Effector memory CD8-positive, alpha-beta T cell (primary cell): ENCODE data around the gene ANKRD11.

Experiments used
- ATAC-seq: fragments of 150-1000 bp; cut with Tn5 transposase; replicated peaks from 2 replicates; pipeline ENCODE4 v1.10.0; 2021; ENCODE audit warnings: mild to moderate bottlenecking, moderate library complexity
- DNase-seq, 3 experiments: peaks; one replicate each; pipeline ENCODE4 v3.0.0; 2021
- H3K27ac Mint-ChIP-seq, 2 donors: one replicate each; pipeline ENCODE4 v1.8.0; 2022; ENCODE audit warnings: mild to moderate bottlenecking in 2 of 2, mixed read lengths in 2 of 2, moderate library complexity in 2 of 2
- H3K27me3 Mint-ChIP-seq, 2 donors: one replicate each; pipeline ENCODE4 v1.8.0; 2022; ENCODE audit warnings: mixed read lengths in 2 of 2
- H3K36me3 Mint-ChIP-seq: one replicate; pipeline ENCODE4 v1.8.0; 2022; ENCODE audit warnings: mild to moderate bottlenecking, moderate library complexity, mixed read lengths; ENCODE audit not compliant: insufficient read depth
- H3K4me1 Mint-ChIP-seq, 2 donors: one replicate each; pipeline ENCODE4 v1.8.0; 2022; ENCODE audit warnings: low read depth in 2 of 2, mixed read lengths in 2 of 2
- H3K4me3 Mint-ChIP-seq, 2 donors: one replicate each; pipeline ENCODE4 v1.8.0; 2022; ENCODE audit warnings: mild to moderate bottlenecking in 2 of 2, mixed read lengths in 2 of 2, moderate library complexity in 2 of 2
- H3K9me3 Mint-ChIP-seq, 2 donors: one replicate each; pipeline ENCODE4 v1.8.0; 2022; ENCODE audit warnings: mixed read lengths in 2 of 2

The ANKRD11 gene

DNA sequence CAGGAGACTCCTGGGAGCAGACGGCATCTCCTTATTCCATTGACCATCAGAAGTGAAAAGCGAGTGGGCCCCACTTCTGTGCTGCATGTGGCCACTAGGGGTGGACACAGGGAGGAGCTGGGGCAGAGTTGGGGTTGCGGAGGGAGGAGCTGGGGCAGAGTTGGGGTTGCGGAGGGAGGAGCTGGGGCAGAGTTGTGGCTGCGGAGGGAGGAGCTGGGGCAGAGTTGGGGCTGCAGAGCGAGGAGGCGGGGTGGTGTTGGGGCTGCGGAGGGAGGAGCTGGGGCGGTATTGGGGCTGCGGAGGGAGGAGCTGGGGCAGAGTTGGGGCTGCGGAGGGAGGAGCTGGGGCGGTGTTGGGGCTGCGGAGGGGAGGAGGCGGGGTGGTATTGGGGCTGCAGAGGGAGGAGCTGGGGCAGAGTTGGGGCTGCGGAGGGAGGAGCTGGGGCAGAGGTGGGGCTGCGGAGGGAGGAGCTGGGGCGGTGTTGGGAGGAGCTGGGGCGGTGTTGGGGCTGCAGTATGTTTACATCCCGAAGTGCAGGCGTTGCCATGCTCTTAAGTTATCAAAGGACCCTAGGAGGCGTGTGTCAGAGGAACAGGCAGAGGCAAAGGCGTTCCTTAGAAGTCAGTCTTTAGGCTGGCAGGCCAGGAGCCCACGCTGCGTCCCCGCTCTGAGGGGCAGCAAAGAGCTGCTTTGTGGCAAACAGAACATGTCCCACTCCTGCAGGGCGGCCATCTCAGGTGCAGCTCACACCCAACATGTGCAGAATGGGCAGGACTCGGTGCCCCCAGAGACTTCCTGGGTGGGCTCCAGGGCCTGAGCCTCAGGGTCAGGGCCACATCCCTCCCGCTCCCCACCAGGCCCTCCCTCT, 196.9 kb downstream of the ANKRD11 start:
- Mint-ChIP-seq H3K4me1 (peaks cover 33 to 36% of the 10 kb centered on the region in 2 donors), H3K27ac (peak overlapping the region in 1 of 2 donors; percentile 82), H3K27me3 (no peaks in the 10 kb centered on the region), H3K9me3 (no peaks in the 10 kb centered on the region), H3K36me3 (peaks cover 42% of the 10 kb centered on the region), H3K4me3 (no peak overlapping the region)
- ATAC-seq: no peak
- no peak for DNase-seq

DNA sequence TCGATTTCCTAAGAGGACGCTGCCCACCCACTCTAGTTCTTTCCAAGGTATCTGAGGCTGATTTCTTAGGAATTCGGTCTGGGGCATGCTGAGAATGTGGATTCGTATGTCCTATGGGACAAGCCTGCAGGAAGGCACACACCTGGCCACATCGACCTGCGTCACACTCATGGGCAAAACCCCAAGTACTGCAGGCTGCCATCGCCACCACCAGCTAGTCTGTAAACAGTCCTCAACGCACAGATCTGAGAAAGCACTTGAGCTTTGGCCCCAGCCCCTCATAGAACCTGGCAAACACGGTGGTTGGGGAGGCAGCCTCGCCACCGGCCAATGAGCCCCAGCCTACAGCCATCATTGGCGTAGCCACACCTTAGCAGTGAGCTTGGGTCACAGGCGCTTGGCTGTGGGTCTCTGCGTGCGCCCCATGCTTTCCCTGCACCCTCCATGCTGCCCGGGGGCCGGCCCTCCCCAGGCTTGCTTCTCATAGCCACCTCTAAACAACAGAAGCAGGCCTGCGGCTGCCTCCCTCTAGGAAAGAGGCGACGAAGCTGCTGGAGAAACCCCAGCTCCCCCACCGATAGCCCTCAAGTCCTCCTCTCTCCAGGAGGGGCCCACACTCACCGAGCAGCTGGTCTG, 197.8 kb downstream of the ANKRD11 start:
- no peaks in the 10 kb centered on the region for H3K9me3 Mint-ChIP-seq
- H3K4me1 Mint-ChIP-seq: peaks cover 26 to 27% of the 10 kb centered on the region in 2 donors
- ATAC-seq: no peak
- no peak overlapping the region for H3K4me3 Mint-ChIP-seq
- peak overlapping the region; percentile 82 to 88 for H3K27ac Mint-ChIP-seq
- peaks cover 47% of the 10 kb centered on the region for H3K36me3 Mint-ChIP-seq
- no peaks in the 10 kb centered on the region for H3K27me3 Mint-ChIP-seq
- no peak for DNase-seq

DNA sequence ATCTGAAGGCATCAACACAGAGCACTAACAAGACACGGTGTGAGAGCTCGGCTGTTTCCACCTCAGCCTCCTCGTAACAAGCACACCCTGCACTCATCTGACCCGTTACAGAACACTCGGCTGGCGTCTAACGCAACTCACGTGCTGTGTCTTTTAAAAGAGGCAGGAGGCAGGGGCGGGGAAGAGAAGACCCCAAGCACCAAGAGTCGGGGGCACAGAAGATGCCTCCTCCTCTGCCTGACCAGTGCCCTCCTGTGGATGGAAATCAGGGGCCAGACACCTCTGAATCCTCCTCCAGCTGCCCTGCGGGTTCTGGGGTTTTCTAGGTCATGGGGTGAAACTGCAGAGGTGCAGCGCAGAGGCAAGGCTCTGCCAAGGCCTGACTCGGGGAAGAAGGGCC, 198.6 kb downstream of the ANKRD11 start:
- H3K9me3 Mint-ChIP-seq: no peaks in the 10 kb centered on the region
- DNase-seq (no peak), ATAC-seq (no peak)
- peaks cover 50% of the 10 kb centered on the region for H3K36me3 Mint-ChIP-seq
- H3K4me3 Mint-ChIP-seq: no peak overlapping the region
- no peaks in the 10 kb centered on the region for H3K27me3 Mint-ChIP-seq
- H3K4me1 Mint-ChIP-seq: peaks cover 23 to 24% of the 10 kb centered on the region in 2 donors
- H3K27ac Mint-ChIP-seq: peak overlapping the region; percentile 82 to 88

DNA sequence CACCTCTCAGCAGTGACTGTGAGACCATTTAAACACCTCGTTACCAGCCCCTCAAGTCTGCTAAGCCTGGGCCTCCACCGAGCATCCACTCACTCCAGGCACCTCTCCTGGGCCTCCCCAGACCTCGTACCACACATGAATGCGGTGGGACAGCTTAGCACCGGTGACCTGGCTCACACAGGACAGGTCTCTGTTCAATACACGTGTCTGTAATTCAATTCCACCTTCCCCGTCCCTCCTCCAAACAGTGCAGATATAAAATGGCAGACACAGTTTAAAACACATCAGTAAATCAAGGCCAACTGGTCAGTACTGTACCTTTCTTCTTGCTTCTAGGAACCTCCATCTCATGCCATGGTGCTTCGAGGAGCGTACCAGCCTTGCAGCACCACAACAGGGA, 199.0 kb downstream of the ANKRD11 start:
- DNase-seq (no peak), ATAC-seq (no peak)
- Mint-ChIP-seq H3K27ac (peak overlapping the region; percentile 82 to 88), H3K4me1 (peaks cover 21 to 22% of the 10 kb centered on the region in 2 donors), H3K36me3 (peaks cover 52% of the 10 kb centered on the region), H3K27me3 (no peaks in the 10 kb centered on the region), H3K9me3 (no peaks in the 10 kb centered on the region), H3K4me3 (no peak overlapping the region)

DNA sequence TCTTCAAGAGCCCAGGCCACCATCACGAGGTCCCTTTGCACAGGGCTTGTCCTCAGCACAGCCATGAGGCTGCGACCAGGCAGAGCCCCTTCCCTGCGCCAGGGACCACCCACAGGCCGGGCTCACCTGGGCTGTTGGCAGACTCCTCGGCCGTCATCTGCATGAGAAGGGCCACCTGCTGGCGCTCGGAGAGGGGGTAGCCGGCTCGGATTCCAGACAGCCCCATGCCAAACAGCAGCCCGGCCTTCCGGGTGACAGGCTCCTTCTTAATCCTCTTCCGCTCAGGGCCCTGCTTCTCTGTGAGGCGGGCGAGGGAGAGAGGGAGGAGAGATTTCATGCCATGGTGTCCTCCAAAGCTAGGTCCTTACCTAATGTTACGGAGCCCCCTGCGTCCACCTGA, 199.5 kb downstream of the ANKRD11 start:
- no peak overlapping the region for H3K4me3 Mint-ChIP-seq
- peaks cover 56% of the 10 kb centered on the region for H3K36me3 Mint-ChIP-seq
- peaks cover 17% of the 10 kb centered on the region in 2 donors for H3K4me1 Mint-ChIP-seq
- no peaks in the 10 kb centered on the region for H3K27me3 Mint-ChIP-seq
- H3K27ac Mint-ChIP-seq: peak overlapping the region in 1 of 2 donors; percentile 88
- ATAC-seq (no peak), DNase-seq (no peak)
- no peaks in the 10 kb centered on the region for H3K9me3 Mint-ChIP-seq

DNA sequence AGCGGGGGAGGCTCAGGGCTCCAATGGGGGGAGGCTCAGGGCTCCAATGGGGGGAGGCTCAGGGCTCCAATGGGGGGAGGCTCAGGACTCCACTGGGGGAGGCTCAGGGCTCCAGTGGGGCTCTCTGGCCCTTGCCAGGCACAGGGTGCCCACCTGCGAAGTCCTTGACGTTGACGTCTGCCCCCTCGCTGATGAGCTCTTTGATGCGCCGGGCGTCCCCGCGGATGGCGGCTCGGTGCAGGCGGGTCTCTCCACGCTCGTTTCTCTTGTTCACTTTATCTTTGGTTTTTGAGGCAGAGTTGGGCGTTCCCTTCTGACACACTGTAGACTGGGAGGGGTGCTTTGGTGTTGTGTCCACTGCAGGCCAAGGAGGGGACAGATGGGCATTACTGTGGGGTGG, 199.9 kb downstream of the ANKRD11 start:
- no peaks in the 10 kb centered on the region for H3K9me3 Mint-ChIP-seq
- no peak overlapping the region for H3K4me3 Mint-ChIP-seq
- DNase-seq (no peak), ATAC-seq (no peak)
- H3K27ac Mint-ChIP-seq: no peak overlapping the region
- no peaks in the 10 kb centered on the region for H3K27me3 Mint-ChIP-seq
- H3K36me3 Mint-ChIP-seq: peaks cover 56% of the 10 kb centered on the region
- peaks cover 17% of the 10 kb centered on the region in 2 donors for H3K4me1 Mint-ChIP-seq

DNA sequence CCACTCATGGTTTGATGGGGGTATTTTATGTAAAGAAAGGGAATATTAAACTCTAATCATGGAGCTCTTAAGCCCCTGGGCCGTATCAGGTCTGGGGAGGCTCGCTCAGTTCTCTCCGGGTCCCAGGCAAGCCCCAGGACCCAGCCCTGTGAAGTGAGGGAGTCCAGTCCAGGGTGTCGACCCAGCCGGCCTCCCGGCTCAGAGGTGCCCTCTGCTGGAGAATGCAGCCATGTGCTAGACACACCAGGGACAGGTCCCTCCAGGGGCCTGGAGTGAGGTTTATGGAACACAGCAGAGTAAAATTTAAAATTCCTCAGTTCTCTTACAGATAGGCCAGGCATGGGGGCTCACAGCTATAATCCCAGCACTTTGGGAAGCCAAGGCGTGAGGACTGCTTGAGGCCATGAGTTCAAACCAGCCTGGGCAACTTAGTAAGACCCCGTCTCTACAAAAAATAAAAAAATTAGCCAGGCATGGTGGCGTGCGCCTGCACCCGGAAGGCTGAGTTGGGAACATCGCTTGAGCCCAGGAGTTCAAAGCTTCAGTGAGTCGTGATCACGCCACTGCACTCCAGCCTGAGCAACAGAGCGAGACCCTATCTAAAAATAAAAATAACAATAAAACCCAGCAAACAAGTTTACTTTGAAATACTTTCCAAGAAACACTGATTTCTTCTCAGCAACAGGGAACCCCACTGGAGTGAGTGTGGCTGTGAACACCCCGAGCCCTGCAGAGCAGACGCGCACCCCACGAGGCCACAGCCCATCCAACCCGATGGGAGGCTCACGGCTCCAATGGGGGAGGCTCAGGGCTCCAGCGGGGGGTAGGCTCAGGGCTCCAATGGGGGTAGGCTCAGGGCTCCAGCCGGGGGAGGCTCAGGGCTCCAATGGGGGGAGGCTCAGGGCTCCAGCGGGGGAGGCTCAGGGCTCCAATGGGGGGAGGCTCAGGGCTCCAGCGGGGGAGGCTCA, 200.6 kb downstream of the ANKRD11 start:
- Mint-ChIP-seq H3K27me3 (no peaks in the 10 kb centered on the region), H3K36me3 (peaks cover 50% of the 10 kb centered on the region), H3K9me3 (no peaks in the 10 kb centered on the region), H3K4me1 (peaks cover 15 to 17% of the 10 kb centered on the region in 2 donors), H3K27ac (peak overlapping the region; percentile 62 to 77), H3K4me3 (no peak overlapping the region)
- peak; percentile 89 for ATAC-seq
- DNase-seq: peak; percentile 59 to 67 (median 62)

DNA sequence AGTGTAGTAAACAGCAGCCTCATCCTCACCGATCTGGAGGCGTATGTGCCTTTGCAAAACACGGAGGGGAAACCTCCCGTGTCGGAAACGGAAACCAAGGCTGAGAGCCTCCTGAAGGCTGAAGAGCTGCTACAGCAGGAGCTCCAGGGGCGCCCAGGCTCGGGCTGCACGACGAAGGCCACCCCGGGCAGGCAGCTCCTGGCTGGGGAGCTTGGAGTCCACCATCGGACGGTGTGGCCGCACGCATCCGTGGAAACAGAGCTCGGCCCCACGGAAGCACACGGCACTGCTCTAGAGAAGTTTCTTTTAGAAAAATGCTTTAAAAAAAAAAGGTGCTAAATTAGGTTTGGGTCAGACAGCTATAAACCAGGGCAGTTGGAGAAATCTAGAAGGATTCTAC, 201.4 kb downstream of the ANKRD11 start:
- Mint-ChIP-seq H3K27me3 (no peaks in the 10 kb centered on the region), H3K36me3 (peaks cover 46% of the 10 kb centered on the region), H3K9me3 (no peaks in the 10 kb centered on the region), H3K4me1 (peaks cover 15 to 17% of the 10 kb centered on the region in 2 donors), H3K4me3 (no peak overlapping the region), H3K27ac (no peak overlapping the region)
- no peak for ATAC-seq
- DNase-seq: no peak

DNA sequence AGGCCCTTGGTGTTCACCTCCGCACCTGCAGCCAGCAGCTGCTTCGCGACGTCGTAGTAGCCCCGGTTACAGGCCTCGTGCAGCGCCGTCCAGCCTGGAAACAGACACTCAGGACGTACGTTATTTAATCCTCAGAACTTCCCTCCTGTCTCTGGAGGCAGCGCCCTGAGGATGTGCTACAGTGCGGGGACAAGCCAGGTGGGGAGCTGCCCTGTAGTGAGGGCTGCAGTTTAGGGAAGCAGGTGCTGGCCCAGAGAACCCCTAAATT, 201.8 kb downstream of the ANKRD11 start:
- no peak for ATAC-seq
- peaks cover 15 to 17% of the 10 kb centered on the region in 2 donors for H3K4me1 Mint-ChIP-seq
- no peaks in the 10 kb centered on the region for H3K27me3 Mint-ChIP-seq
- no peak for DNase-seq
- H3K9me3 Mint-ChIP-seq: no peaks in the 10 kb centered on the region
- no peak overlapping the region for H3K4me3 Mint-ChIP-seq
- peaks cover 46% of the 10 kb centered on the region for H3K36me3 Mint-ChIP-seq
- H3K27ac Mint-ChIP-seq: no peak overlapping the region

DNA sequence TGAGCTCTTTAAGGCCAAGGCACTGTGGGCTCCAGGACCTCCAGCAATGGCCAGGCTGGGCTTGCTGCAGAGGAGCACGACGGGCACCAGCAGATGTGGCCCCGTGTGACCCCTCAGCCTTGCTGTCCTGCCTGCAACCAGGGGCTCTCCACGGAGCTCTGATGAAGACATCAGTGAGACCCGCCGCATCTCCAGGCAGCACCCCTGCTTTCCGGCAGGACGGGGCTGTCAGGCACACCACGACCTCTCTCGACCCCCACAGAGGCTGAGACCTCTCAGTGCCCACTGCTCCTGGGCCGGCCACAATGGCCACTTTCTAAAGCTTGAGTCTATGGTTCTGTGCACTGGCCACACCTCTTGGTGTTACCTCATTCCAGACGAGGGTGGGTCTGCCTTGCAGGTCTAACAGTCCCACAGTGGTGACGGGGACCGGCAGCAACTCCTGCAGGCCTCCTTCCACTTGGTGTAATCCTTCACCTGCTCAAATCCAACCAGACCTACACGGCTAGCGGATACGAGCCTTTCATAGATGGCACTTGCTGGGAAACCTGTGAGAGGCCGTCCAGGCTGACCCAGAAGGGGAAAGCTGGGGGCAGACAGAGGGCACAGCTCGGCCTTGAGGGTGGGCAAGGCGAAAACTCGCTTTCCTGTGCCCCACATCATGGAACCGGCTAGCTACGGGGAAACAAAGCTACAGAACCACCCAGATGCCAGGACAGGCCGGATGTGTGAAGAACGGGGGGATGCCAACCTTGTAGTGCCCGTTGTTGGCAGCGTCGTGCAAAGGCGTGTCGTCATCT, 202.4 kb downstream of the ANKRD11 start:
- no peak overlapping the region for H3K4me3 Mint-ChIP-seq
- DNase-seq (no peak), ATAC-seq (no peak)
- H3K27me3 Mint-ChIP-seq: no peaks in the 10 kb centered on the region
- H3K9me3 Mint-ChIP-seq: no peaks in the 10 kb centered on the region
- peaks cover 13 to 17% of the 10 kb centered on the region in 2 donors for H3K4me1 Mint-ChIP-seq
- H3K27ac Mint-ChIP-seq: peak overlapping the region in 1 of 2 donors; percentile 62
- peaks cover 46% of the 10 kb centered on the region for H3K36me3 Mint-ChIP-seq

DNA sequence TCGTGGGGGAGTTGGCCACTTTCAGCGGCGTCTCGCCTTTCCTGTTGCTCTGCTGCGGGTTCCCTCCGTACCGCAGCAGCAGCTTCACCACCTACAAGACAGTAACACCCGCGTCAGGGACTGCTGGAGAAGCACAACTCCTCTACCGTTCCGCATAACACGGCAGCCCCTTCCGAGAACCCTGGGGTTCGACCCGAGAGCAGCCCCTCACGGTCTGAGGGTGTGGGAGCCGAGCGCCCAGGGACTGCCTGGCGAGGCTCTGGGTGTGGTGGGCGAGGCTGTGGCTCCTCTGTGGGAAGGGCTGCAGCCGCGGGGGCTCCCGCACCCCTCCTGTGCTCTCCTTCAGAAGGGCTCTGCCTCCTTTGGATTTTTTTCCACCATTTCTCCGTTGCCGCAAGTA, 204.3 kb downstream of the ANKRD11 start:
- Mint-ChIP-seq H3K27me3 (no peaks in the 10 kb centered on the region), H3K36me3 (peaks cover 40% of the 10 kb centered on the region), H3K9me3 (no peaks in the 10 kb centered on the region), H3K4me3 (no peak overlapping the region), H3K27ac (peak overlapping the region in 1 of 2 donors; percentile 8), H3K4me1 (peaks cover 4 to 5% of the 10 kb centered on the region in 2 donors)
- ATAC-seq: no peak
- no peak for DNase-seq

DNA sequence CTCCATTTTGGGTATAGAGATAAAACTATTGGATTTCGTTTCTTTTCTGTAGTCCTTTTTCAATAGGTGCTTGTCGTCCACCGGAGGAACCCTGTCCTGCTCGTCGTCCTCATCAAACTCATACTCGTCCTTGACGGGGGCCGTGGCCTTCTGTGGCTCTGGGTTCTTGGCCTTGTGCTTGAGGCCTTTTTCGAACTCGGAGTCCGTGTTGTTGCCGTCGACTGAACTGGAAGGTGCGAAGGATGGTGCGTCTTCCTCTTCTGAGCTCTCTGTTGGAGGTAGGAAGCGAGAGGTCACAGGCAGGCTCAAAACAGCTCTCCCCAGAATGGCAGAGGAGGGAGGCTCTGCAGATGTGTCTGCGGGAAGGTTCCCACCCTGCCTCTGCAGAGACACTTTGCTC, 205.0 kb downstream of the ANKRD11 start:
- ATAC-seq: no peak
- Mint-ChIP-seq H3K4me3 (no peak overlapping the region), H3K36me3 (peaks cover 39% of the 10 kb centered on the region), H3K9me3 (no peaks in the 10 kb centered on the region), H3K4me1 (peaks cover 4 to 5% of the 10 kb centered on the region in 2 donors), H3K27ac (no peak overlapping the region), H3K27me3 (no peaks in the 10 kb centered on the region)
- DNase-seq: no peak

DNA sequence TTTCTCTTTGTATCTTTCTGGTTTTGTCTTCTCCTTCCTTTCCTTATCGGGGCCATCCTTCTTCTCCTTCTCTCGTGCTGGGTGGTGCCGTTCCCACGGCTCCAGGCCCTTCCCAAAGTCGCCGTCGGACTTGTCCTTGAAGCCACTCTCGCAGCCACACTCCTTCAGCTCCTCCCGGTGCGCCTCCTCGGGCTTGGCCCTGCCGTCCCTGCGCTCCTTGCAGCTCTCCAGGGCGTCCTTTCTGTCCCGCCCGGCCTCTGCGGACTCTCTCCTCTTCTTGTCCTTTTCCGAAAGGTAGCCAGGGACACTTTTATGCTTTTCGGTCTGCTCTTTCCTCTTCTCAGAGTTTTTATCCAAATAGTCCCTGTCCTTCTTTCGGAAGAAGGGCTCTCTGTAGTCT, 206.9 kb downstream of the ANKRD11 start:
- Mint-ChIP-seq H3K36me3 (peaks cover 39% of the 10 kb centered on the region), H3K9me3 (no peaks in the 10 kb centered on the region), H3K4me3 (no peak overlapping the region), H3K27me3 (no peaks in the 10 kb centered on the region), H3K4me1 (no peaks in the 10 kb centered on the region), H3K27ac (no peak overlapping the region)
- ATAC-seq (no peak), DNase-seq (no peak)
